Measurements from ENCODE around the gene ATXN7L2.

The ATXN7L2 gene

GRCh38 chr1:109502364-109502851 is 18.7 kb downstream of the ATXN7L2 start:
- Histone ChIP-seq H3K9me2 (replicated peaks; ENCODE audit: control insufficient read depth, low read length) (no peaks in the 10 kb centered on the region), H3K36me3 (ENCODE audit: control insufficient read depth, low read length) (peaks cover 10% of the 10 kb centered on the region; the same call in 1 of the 2 replicates), H3K27me3 (ENCODE audit: control insufficient read depth, low read length) (0 out of 2 replicates have a peak, but pooled peaks cover 2% of the 10 kb centered on the region), H3K27ac (ENCODE audit: low read depth, low read length) (no peak overlapping the region), H3K4me2 (ENCODE audit: low read length) (no peak overlapping the region), H3K4me3 (ENCODE audit: low read length) (no peak overlapping the region), H3K79me2 (ENCODE audit: control insufficient read depth, low read length) (no peaks in the 10 kb centered on the region), H4K20me1 (ENCODE audit: control insufficient read depth, insufficient read depth, low read depth, low read length) (no peaks in the 10 kb centered on the region), H3F3A (ENCODE audit: control insufficient read depth, insufficient read depth) (no peaks in the 10 kb centered on the region), H3K4me1 (ENCODE audit: control insufficient read depth, low read length) (no peaks in the 10 kb centered on the region), H3K9me3 (ENCODE audit: control insufficient read depth, insufficient read depth, low read length) (no peaks in the 10 kb centered on the region)
- TF ChIP-seq, protein P1, sequence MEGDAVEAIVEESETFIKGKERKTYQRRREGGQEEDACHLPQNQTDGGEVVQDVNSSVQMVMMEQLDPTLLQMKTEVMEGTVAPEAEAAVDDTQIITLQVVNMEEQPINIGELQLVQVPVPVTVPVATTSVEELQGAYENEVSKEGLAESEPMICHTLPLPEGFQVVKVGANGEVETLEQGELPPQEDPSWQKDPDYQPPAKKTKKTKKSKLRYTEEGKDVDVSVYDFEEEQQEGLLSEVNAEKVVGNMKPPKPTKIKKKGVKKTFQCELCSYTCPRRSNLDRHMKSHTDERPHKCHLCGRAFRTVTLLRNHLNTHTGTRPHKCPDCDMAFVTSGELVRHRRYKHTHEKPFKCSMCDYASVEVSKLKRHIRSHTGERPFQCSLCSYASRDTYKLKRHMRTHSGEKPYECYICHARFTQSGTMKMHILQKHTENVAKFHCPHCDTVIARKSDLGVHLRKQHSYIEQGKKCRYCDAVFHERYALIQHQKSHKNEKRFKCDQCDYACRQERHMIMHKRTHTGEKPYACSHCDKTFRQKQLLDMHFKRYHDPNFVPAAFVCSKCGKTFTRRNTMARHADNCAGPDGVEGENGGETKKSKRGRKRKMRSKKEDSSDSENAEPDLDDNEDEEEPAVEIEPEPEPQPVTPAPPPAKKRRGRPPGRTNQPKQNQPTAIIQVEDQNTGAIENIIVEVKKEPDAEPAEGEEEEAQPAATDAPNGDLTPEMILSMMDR (IDR thresholded peaks at IDR 0.05; ENCODE audit: low read depth, low read length, poor library complexity, severe bottlenecking), result no peak
- no peak for TF ChIP-seq EZH2phosphoT487 (IDR thresholded peaks at IDR 0.05; ENCODE audit: borderline replicate concordance, low read length)

- Histone ChIP-seq H3K27me3 (ENCODE audit: control insufficient read depth, low read length) (peaks cover 13% of the 10 kb centered on the region), H3K27ac (ENCODE audit: low read depth, low read length) (no peak overlapping the region), H3K4me3 (ENCODE audit: low read length) (no peak overlapping the region), H3K36me3 (ENCODE audit: control insufficient read depth, low read length) (peaks cover 6% of the 10 kb centered on the region; the same call in 1 of the 2 replicates), H4K20me1 (ENCODE audit: control insufficient read depth, insufficient read depth, low read depth, low read length) (no peaks in the 10 kb centered on the region), H3K4me1 (ENCODE audit: control insufficient read depth, low read length) (no peaks in the 10 kb centered on the region), H3K9me3 (ENCODE audit: control insufficient read depth, insufficient read depth, low read length) (no peaks in the 10 kb centered on the region), H3K4me2 (ENCODE audit: low read length) (no peak overlapping the region), H3F3A (ENCODE audit: control insufficient read depth, insufficient read depth) (no peaks in the 10 kb centered on the region), H3K9me2 (replicated peaks; ENCODE audit: control insufficient read depth, low read length) (no peaks in the 10 kb centered on the region), H3K79me2 (ENCODE audit: control insufficient read depth, low read length) (no peaks in the 10 kb centered on the region)
- TF ChIP-seq, protein P1 (IDR thresholded peaks at IDR 0.05; ENCODE audit: low read depth, low read length, poor library complexity, severe bottlenecking), result no peak
- TF ChIP-seq EZH2phosphoT487 (IDR thresholded peaks at IDR 0.05; ENCODE audit: borderline replicate concordance, low read length), result no peak
These were observed 20.2 kb downstream of the ATXN7L2 start for GRCh38 chr1:109503935-109504334.

- TF ChIP-seq, protein P1 (IDR thresholded peaks at IDR 0.05; ENCODE audit: low read depth, low read length, poor library complexity, severe bottlenecking), result no peak
- TF ChIP-seq EZH2phosphoT487 (IDR thresholded peaks at IDR 0.05; ENCODE audit: borderline replicate concordance, low read length), result no peak
- H3F3A ChIP-seq (ENCODE audit: control insufficient read depth, insufficient read depth), result no peaks in the 10 kb centered on the region
- peaks cover 3% of the 10 kb centered on the region for H3K4me1 ChIP-seq (ENCODE audit: control insufficient read depth, low read length)
- H3K9me2 ChIP-seq (replicated peaks; ENCODE audit: control insufficient read depth, low read length), result no peaks in the 10 kb centered on the region
- peaks cover 19% of the 10 kb centered on the region for H3K27me3 ChIP-seq (ENCODE audit: control insufficient read depth, low read length)
- H3K4me3 ChIP-seq (ENCODE audit: low read length), result no peak overlapping the region
- peaks cover 6% of the 10 kb centered on the region; the same call in 1 of the 2 replicates for H3K36me3 ChIP-seq (ENCODE audit: control insufficient read depth, low read length)
- H3K27ac ChIP-seq (ENCODE audit: low read depth, low read length), result no peak overlapping the region
- no peak overlapping the region for H3K4me2 ChIP-seq (ENCODE audit: low read length)
- no peaks in the 10 kb centered on the region for H4K20me1 ChIP-seq (ENCODE audit: control insufficient read depth, insufficient read depth, low read depth, low read length)
- H3K9me3 ChIP-seq (ENCODE audit: control insufficient read depth, insufficient read depth, low read length), result no peaks in the 10 kb centered on the region
- no peaks in the 10 kb centered on the region for H3K79me2 ChIP-seq (ENCODE audit: control insufficient read depth, low read length)
These were observed 21.3 kb downstream of the ATXN7L2 start for GRCh38 chr1:109504974-109505373.

Measured in DOHH2 (cell line).